Mesendoderm (in vitro differentiated cells): ENCODE data around the gene TMX1.

Source experiments
- DNase-seq: peaks from one replicate; pipeline ENCODE4 v3.0.0; 2013
- H2AK5ac ChIP-seq: 2 replicates; pipeline ENCODE4 v1.6.1; 2013; ENCODE audit warnings: low read length, inconsistent platforms
- H2BK120ac ChIP-seq: 2 replicates; pipeline ENCODE4 v1.6.1; 2013; ENCODE audit warnings: low read depth, mild to moderate bottlenecking, low read length, moderate library complexity, mixed read lengths
- H2BK15ac ChIP-seq: replicated peaks from 2 replicates; pipeline ENCODE4 v1.6.1; 2013; ENCODE audit warnings: low read depth, mild to moderate bottlenecking, moderate library complexity
- H2BK5ac ChIP-seq: 2 replicates; pipeline ENCODE4 v1.6.1; 2013; ENCODE audit warnings: low read length, inconsistent platforms
- H3K18ac ChIP-seq: 2 replicates; pipeline ENCODE4 v1.6.1; 2013; ENCODE audit warnings: mild to moderate bottlenecking, low read length, mixed read lengths
- H3K23ac ChIP-seq: one replicate; pipeline ENCODE4 v1.6.1; 2013; ENCODE audit warnings: low read length
- H3K27ac ChIP-seq: 2 replicates; pipeline ENCODE4 v1.5.1; 2013; ENCODE audit warnings: low read depth, mild to moderate bottlenecking, inconsistent platforms, low read length, moderate library complexity
- H3K27me3 ChIP-seq: 2 replicates; pipeline ENCODE4 v1.6.1; 2013; ENCODE audit warnings: low read length, control low read depth, mild to moderate bottlenecking, inconsistent platforms; ENCODE audit not compliant: insufficient read depth, poor library complexity
- H3K36me3 ChIP-seq: 2 replicates; pipeline ENCODE4 v1.6.1; 2013; ENCODE audit warnings: low read length, inconsistent platforms; ENCODE audit not compliant: control insufficient read depth, insufficient read depth
- H3K4ac ChIP-seq: one replicate; pipeline ENCODE4 v1.6.1; 2013; ENCODE audit warnings: low read depth, mild to moderate bottlenecking, low read length, moderate library complexity
- H3K4me1 ChIP-seq: 2 replicates; pipeline ENCODE4 v1.6.1; 2013; ENCODE audit warnings: low read depth, low read length, inconsistent platforms; ENCODE audit not compliant: control insufficient read depth
- H3K4me2 ChIP-seq: 2 replicates; pipeline ENCODE4 v1.6.1; 2013; ENCODE audit warnings: low read length
- H3K4me3 ChIP-seq: 2 replicates; pipeline ENCODE4 v1.5.1; 2013; ENCODE audit warnings: mild to moderate bottlenecking, low read length
- H3K56ac ChIP-seq: one replicate; pipeline ENCODE4 v1.6.1; 2013; ENCODE audit warnings: low read length
- H3K79me1 ChIP-seq: 2 replicates; pipeline ENCODE4 v1.6.1; 2013; ENCODE audit warnings: low read length, inconsistent platforms
- H3K79me2 ChIP-seq: 2 replicates; pipeline ENCODE4 v1.6.1; 2013; ENCODE audit warnings: mild to moderate bottlenecking, low read length; ENCODE audit not compliant: control insufficient read depth, insufficient read depth
- H3K9ac ChIP-seq: 2 replicates; pipeline ENCODE4 v1.6.1; 2013; ENCODE audit warnings: low read length, inconsistent platforms
- H4K5ac ChIP-seq: one replicate; pipeline ENCODE4 v1.6.1; 2013; ENCODE audit warnings: low read length
- H4K8ac ChIP-seq: one replicate; pipeline ENCODE4 v1.6.1; 2013; ENCODE audit warnings: low read depth, mild to moderate bottlenecking, control low read depth, low read length, moderate library complexity
- WGBS: extraction: QIAGEN DNeasy Blood & Tissue Kit; methylation state at CpG from one replicate; pipeline ENCODE4 v1.1.7; 2013; ENCODE audit warnings: low lambda C conversion rate, missing lambda C conversion rate; ENCODE audit not compliant: insufficient coverage; ENCODE audit errors: extremely low coverage; 5-methylcytosine and 5-hydroxymethylcytosine counted together

Gene TMX1

DNA sequence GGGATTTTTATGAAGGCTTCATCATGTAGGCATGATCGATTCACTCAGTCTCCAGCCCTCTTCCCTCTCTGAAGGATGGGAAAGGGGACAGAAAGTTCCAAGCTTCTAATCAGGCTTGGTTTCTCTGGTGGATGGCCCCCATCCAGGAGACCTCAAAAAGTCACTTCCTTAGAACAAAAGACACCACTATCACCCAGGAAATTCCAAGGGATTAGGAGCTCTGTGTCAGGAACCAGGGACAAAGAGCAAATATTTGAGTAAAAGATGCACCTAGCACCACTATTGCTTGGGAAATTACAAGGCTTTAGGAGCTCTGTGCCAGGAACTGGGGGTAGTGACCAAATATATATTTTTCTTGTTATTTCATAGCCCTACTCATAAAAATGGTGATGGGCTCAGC, 33.6 kb upstream of the TMX1 start:
- no peak overlapping the region for H4K5ac ChIP-seq
- no CpG with 5 or more reads among the region's 1 CpG for WGBS
- H2AK5ac ChIP-seq = no peak overlapping the region
- no peak overlapping the region for H3K4me2 ChIP-seq
- no peak overlapping the region for H3K4ac ChIP-seq
- H3K36me3 ChIP-seq = no peaks in the 10 kb centered on the region
- peak; percentile 56 for DNase-seq
- H3K79me2 ChIP-seq = no peaks in the 10 kb centered on the region
- peaks cover 2% of the 10 kb centered on the region for H3K4me1 ChIP-seq
- H3K9ac ChIP-seq = no peak overlapping the region
- H3K79me1 ChIP-seq = no peaks in the 10 kb centered on the region
- H3K27me3 ChIP-seq = no peaks in the 10 kb centered on the region
- no peak overlapping the region for H2BK5ac ChIP-seq
- H4K8ac ChIP-seq = no peak overlapping the region
- H2BK120ac ChIP-seq = no peak overlapping the region
- H3K4me3 ChIP-seq = no peak overlapping the region
- no peak overlapping the region for H3K23ac ChIP-seq
- H3K56ac ChIP-seq = no peak overlapping the region
- no peak overlapping the region for H2BK15ac ChIP-seq
- H3K18ac ChIP-seq = no peak overlapping the region
- no peak overlapping the region for H3K27ac ChIP-seq

DNA sequence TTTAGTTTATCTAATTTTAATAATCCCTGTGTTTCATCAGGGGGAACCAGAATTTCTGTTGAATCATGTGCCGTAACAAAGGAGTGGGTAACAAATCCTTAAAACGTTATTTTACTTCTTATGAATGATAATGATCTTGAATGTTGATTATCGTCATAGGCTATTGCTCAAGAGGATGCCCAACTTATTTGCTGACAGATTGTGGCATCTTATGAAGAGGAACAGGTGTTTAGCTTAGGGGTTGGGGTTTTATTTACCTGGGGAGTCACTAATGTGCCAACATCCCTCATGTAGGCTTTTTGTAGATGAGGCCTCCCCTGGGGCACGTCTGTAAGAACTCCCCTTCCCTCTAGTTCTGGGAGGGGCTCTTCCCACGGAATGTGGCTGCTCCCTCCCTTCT, 32.4 kb upstream of the TMX1 start:
- WGBS = no CpG with 5 or more reads among the region's 5 CpGs
- H2BK15ac ChIP-seq = no peak overlapping the region
- H3K56ac ChIP-seq = no peak overlapping the region
- DNase-seq = no peak
- H4K8ac ChIP-seq = no peak overlapping the region
- no peaks in the 10 kb centered on the region for H3K36me3 ChIP-seq
- no peak overlapping the region for H3K18ac ChIP-seq
- H2BK5ac ChIP-seq = no peak overlapping the region
- no peaks in the 10 kb centered on the region for H3K79me2 ChIP-seq
- no peak overlapping the region for H3K23ac ChIP-seq
- H3K27me3 ChIP-seq = no peaks in the 10 kb centered on the region
- no peak overlapping the region for H2BK120ac ChIP-seq
- no peak overlapping the region for H3K4ac ChIP-seq
- no peak overlapping the region for H3K27ac ChIP-seq
- H3K4me1 ChIP-seq = peaks cover 2% of the 10 kb centered on the region
- H3K9ac ChIP-seq = no peak overlapping the region
- no peak overlapping the region for H3K4me3 ChIP-seq
- H2AK5ac ChIP-seq = no peak overlapping the region
- H4K5ac ChIP-seq = no peak overlapping the region
- no peak overlapping the region for H3K4me2 ChIP-seq
- no peaks in the 10 kb centered on the region for H3K79me1 ChIP-seq

GRCh38 chr14:51208982-51209381, 31.1 kb upstream of the TMX1 start:
- no peak overlapping the region for H3K4ac ChIP-seq
- DNase-seq = no peak
- H3K56ac ChIP-seq = no peak overlapping the region
- H2BK5ac ChIP-seq = no peak overlapping the region
- no peaks in the 10 kb centered on the region for H3K79me2 ChIP-seq
- H4K8ac ChIP-seq = no peak overlapping the region
- H3K36me3 ChIP-seq = no peaks in the 10 kb centered on the region
- H2BK15ac ChIP-seq = no peak overlapping the region
- no peak overlapping the region for H2AK5ac ChIP-seq
- WGBS = no CpG with 5 or more reads among the region's 1 CpG
- no peak overlapping the region for H3K18ac ChIP-seq
- no peak overlapping the region for H3K9ac ChIP-seq
- H3K79me1 ChIP-seq = no peaks in the 10 kb centered on the region
- H3K23ac ChIP-seq = no peak overlapping the region
- no peak overlapping the region for H4K5ac ChIP-seq
- no peak overlapping the region for H2BK120ac ChIP-seq
- no peak overlapping the region for H3K4me3 ChIP-seq
- no peak overlapping the region for H3K4me2 ChIP-seq
- H3K4me1 ChIP-seq = peaks cover 2% of the 10 kb centered on the region
- H3K27ac ChIP-seq = no peak overlapping the region
- H3K27me3 ChIP-seq = no peaks in the 10 kb centered on the region

DNA sequence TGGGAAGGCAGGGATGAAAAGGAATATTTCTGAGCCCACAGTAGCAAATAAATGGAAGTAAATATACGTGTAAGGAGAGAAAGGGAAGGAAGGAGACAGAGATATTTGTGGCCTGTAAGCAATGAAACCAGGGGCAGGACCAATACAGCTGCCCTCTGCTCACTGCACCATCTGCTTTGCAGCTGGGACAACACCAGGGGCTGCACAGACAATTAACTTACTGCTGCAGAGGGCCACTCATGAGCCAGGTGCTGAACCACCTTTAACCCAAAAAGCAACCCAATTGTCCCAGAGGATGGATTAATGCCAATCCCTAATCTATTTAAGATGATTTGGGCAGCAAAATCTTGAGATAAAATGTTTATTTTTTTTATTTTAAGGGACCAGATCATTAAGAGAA, 30.6 kb upstream of the TMX1 start:
- no peak for DNase-seq
- Histone ChIP-seq H4K8ac (no peak overlapping the region), H3K27me3 (no peaks in the 10 kb centered on the region), H3K4ac (no peak overlapping the region), H3K23ac (no peak overlapping the region), H2BK15ac (no peak overlapping the region), H2AK5ac (no peak overlapping the region), H4K5ac (no peak overlapping the region), H3K4me3 (no peak overlapping the region), H3K36me3 (no peaks in the 10 kb centered on the region), H2BK120ac (no peak overlapping the region), H3K79me1 (no peaks in the 10 kb centered on the region), H3K79me2 (no peaks in the 10 kb centered on the region), H3K56ac (no peak overlapping the region), H3K4me1 (peaks cover 2% of the 10 kb centered on the region), H3K9ac (no peak overlapping the region), H3K27ac (no peak overlapping the region), H3K4me2 (no peak overlapping the region), H2BK5ac (no peak overlapping the region), H3K18ac (no peak overlapping the region)
- WGBS = no CpG with 5 or more reads among the region's 1 CpG

- H2BK120ac ChIP-seq = no peak overlapping the region
- no peak overlapping the region for H3K56ac ChIP-seq
- no peak overlapping the region for H3K18ac ChIP-seq
- no peaks in the 10 kb centered on the region for H3K27me3 ChIP-seq
- no peak overlapping the region for H3K4me2 ChIP-seq
- no peak overlapping the region for H3K4me3 ChIP-seq
- no CpG with 5 or more reads among the region's 1 CpG for WGBS
- no peaks in the 10 kb centered on the region for H3K79me2 ChIP-seq
- no peaks in the 10 kb centered on the region for H3K36me3 ChIP-seq
- H3K9ac ChIP-seq = no peak overlapping the region
- no peaks in the 10 kb centered on the region for H3K79me1 ChIP-seq
- no peak overlapping the region for H2AK5ac ChIP-seq
- H3K23ac ChIP-seq = no peak overlapping the region
- H3K4me1 ChIP-seq = peaks cover 2% of the 10 kb centered on the region
- no peak overlapping the region for H2BK15ac ChIP-seq
- DNase-seq = no peak
- no peak overlapping the region for H4K8ac ChIP-seq
- H4K5ac ChIP-seq = no peak overlapping the region
- no peak overlapping the region for H3K27ac ChIP-seq
- no peak overlapping the region for H3K4ac ChIP-seq
- no peak overlapping the region for H2BK5ac ChIP-seq
Measured at GRCh38 chr14:51210594-51210993, 29.5 kb upstream of the TMX1 start.

DNA sequence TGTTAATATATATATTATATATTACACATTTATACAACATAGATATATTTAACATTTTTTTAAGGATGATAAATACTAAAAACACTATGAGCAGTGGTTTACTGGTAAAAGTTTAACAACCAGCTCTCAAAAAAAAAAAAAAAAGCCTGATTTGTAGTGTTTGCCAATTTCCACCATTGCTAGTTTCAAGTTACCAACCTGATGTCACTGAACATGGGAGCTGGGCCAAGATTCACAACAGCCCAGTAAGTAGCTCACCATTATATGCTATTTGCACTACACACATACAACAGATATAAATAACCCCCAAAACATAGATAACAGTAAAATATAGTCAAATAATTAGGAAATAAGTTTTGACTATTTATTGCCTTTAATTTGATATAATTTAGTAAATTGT, 28.9 kb upstream of the TMX1 start:
- DNase-seq = no peak
- H3K4me1 ChIP-seq = no peaks in the 10 kb centered on the region
- no peak overlapping the region for H3K4me3 ChIP-seq
- H3K18ac ChIP-seq = no peak overlapping the region
- H2BK120ac ChIP-seq = no peak overlapping the region
- no peak overlapping the region for H2AK5ac ChIP-seq
- no peaks in the 10 kb centered on the region for H3K79me2 ChIP-seq
- no peak overlapping the region for H3K27ac ChIP-seq
- H4K8ac ChIP-seq = no peak overlapping the region
- H3K56ac ChIP-seq = no peak overlapping the region
- H3K9ac ChIP-seq = no peak overlapping the region
- H3K23ac ChIP-seq = no peak overlapping the region
- no peak overlapping the region for H4K5ac ChIP-seq
- no peaks in the 10 kb centered on the region for H3K79me1 ChIP-seq
- no peak overlapping the region for H2BK5ac ChIP-seq
- H3K4me2 ChIP-seq = no peak overlapping the region
- H3K36me3 ChIP-seq = no peaks in the 10 kb centered on the region
- H3K4ac ChIP-seq = no peak overlapping the region
- H3K27me3 ChIP-seq = no peaks in the 10 kb centered on the region
- H2BK15ac ChIP-seq = no peak overlapping the region
